K562 (cell line): ENCODE measurements around the gene MTF1. TPM values are rescaled to one million over a fixed set of nuclear protein-coding genes. Genes with fewer than 3 reads are reported as not detected.
A peak's percentile ranks its signal among the peaks of the same experiment; 100 is the strongest.

Experiments
- ATAC-seq: fragments of 200-7000 bp; cut with Tn5 transposase; 3 replicates; pipeline ENCODE4 v1.9.1; 2020; ENCODE audit warnings: moderate library complexity
- BruUV-seq: library from RNA; stranded (reverse); fragments of 400-500 nt; replicated peaks from 2 replicates; lab custom pipeline; 2021; lab: Mats Ljungman, UMichigan
- CTCF ChIA-PET: fragments of 300-600 bp; formaldehyde crosslinking; extraction: SDS; loops from one replicate; lab custom pipeline; 2021; ENCODE audit warnings: low intra/inter-chr PET ratio; lab: Yijun Ruan, JAX
- POLR2A ChIA-PET: fragments of 300-600, 350-650 bp; sonication (Branson Sonifier 250); formaldehyde crosslinking; extraction: SDS; loops from one replicate; lab custom pipeline; 2021; ENCODE audit warnings: antibody characterized with exemption, inconsistent platforms; lab: Yijun Ruan, JAX
- DNase-seq, 4 experiments: peaks; one replicate each; pipeline versions ENCODE4 v3.0.0 to v3.0.0-alpha.2; 2011 to 2018; ENCODE audit warnings: low spot score in 3 of 4, mixed read lengths in 3 of 4; ENCODE audit errors: extremely low read depth in 1 of 4
- FAIRE-seq: peaks from 2 replicates; lab custom pipeline; 2011; peaks lifted over from hg19 to GRCh38; lab: Jason Lieb, UNC
- H2AFZ ChIP-seq: 2 replicates; pipeline ENCODE4 v1.6.0; 2011; ENCODE audit warnings: low read depth, low read length, control low read depth, inconsistent platforms
- H3K27ac ChIP-seq: fragments of 200-600 bp; 3 replicates; pipeline ENCODE4 v1.8.0; 2011; ENCODE audit warnings: low read depth, mild to moderate bottlenecking, control low read depth, inconsistent platforms, low read length, moderate library complexity, mixed read lengths; ENCODE audit errors: extremely low read depth
- H3K27me3 ChIP-seq, 2 experiments: fragments of 300-600 bp in 1 of 2; 2 replicates in 1 of 2; 3 replicates in 1 of 2; pipeline versions ENCODE4 v1.6.0 to v1.8.0; 2011; ENCODE audit warnings: inconsistent platforms in 2 of 2, low read length in 2 of 2, mild to moderate bottlenecking in 1 of 2, mixed read lengths in 1 of 2, moderate library complexity in 1 of 2; ENCODE audit not compliant: control insufficient read depth in 2 of 2, insufficient read depth in 2 of 2
- H3K36me3 ChIP-seq: fragments of 300-600 bp; 3 replicates; pipeline ENCODE4 v1.8.0; 2011; ENCODE audit warnings: mild to moderate bottlenecking, low read length, inconsistent platforms; ENCODE audit not compliant: control insufficient read depth, insufficient read depth
- H3K4me1 ChIP-seq, 2 experiments: fragments of 200-600 bp in 1 of 2; replicated peaks in 1 of 2; 2 replicates in 1 of 2; 3 replicates in 1 of 2; pipeline versions ENCODE4 v1.5.1 to v1.8.0; 2011; ENCODE audit warnings: inconsistent platforms in 2 of 2, low read length in 2 of 2, mild to moderate bottlenecking in 1 of 2, mixed read lengths in 1 of 2, moderate library complexity in 1 of 2; ENCODE audit not compliant: control insufficient read depth in 2 of 2, insufficient read depth in 2 of 2
- H3K4me2 ChIP-seq: 2 replicates; pipeline ENCODE4 v1.6.1; 2011; ENCODE audit warnings: low read length, control low read depth, inconsistent platforms, mixed read lengths; ENCODE audit not compliant: insufficient read depth
- H3K4me3 ChIP-seq: fragments of 200-600 bp; sonication (generic), shearing (Covaris generic); 2 replicates; pipeline ENCODE4 v1.5.1; 2016; ENCODE audit warnings: control low read depth, inconsistent platforms
- H3K79me2 ChIP-seq: fragments of 200-600 bp; 3 replicates; pipeline ENCODE4 v1.8.0; 2011; ENCODE audit warnings: low read length, inconsistent platforms; ENCODE audit not compliant: control insufficient read depth, insufficient read depth
- H3K9ac ChIP-seq, 2 experiments: 2 replicates each; pipeline versions ENCODE4 v1.6.0 to v1.6.1; 2011; ENCODE audit warnings: low read depth in 2 of 2, low read length in 2 of 2, control low read depth in 1 of 2, inconsistent platforms in 1 of 2, mild to moderate bottlenecking in 1 of 2, mixed read lengths in 1 of 2; ENCODE audit not compliant: insufficient read depth in 1 of 2
- H3K9me1 ChIP-seq: one replicate; pipeline ENCODE4 v1.6.0; 2011; ENCODE audit warnings: inconsistent platforms, mild to moderate bottlenecking, low read length, moderate library complexity; ENCODE audit not compliant: control insufficient read depth, insufficient read depth
- H3K9me3 ChIP-seq: replicated peaks from 2 replicates; pipeline ENCODE4 v1.5.1; 2011; ENCODE audit warnings: low read depth, low read length, inconsistent platforms; ENCODE audit not compliant: control insufficient read depth, insufficient read depth
- H4K20me1 ChIP-seq: replicated peaks from 2 replicates; pipeline ENCODE4 v1.6.1; 2011; ENCODE audit warnings: low read length, inconsistent platforms, mixed read lengths; ENCODE audit not compliant: control insufficient read depth, insufficient read depth
- DACH1 ChIP-seq: fragments of 450-650 bp; IDR thresholded peaks from 2 replicates; pipeline ENCODE4 v1.6.1; 2018; ENCODE audit not compliant: partially characterized antibody
- HDAC1 ChIP-seq, 2 experiments: fragments of 450-650 bp; IDR thresholded peaks; 2 replicates each; pipeline ENCODE4 v1.6.1; 2016 to 2017; ENCODE audit warnings: inconsistent platforms in 1 of 2, mild to moderate bottlenecking in 1 of 2, moderate library complexity in 1 of 2
- NFE2 ChIP-seq: IDR thresholded peaks from 2 replicates; pipeline ENCODE4 v1.6.1; 2014; ENCODE audit warnings: antibody characterized with exemption, low read depth
- NRF1 ChIP-seq, 2 experiments: fragments of 450-650 bp; IDR thresholded peaks in 1 of 2; conservative IDR thresholded peaks in 1 of 2; 2 replicates each; pipeline ENCODE4 v1.6.1; 2014; ENCODE audit warnings: mild to moderate bottlenecking in 2 of 2
- PHF21A ChIP-seq: fragments of 450-650 bp; IDR thresholded peaks from 2 replicates; pipeline ENCODE4 v1.6.1; 2017; ENCODE audit warnings: low read depth, borderline replicate concordance
- PPARD ChIP-seq: fragments of 250-450 bp; sonication (Bioruptor Pico); IDR thresholded peaks from 2 replicates; pipeline ENCODE4 v1.8.0; 2022; ENCODE audit warnings: inconsistent platforms, mild to moderate bottlenecking, moderate library complexity
- ZBTB40 ChIP-seq, 2 experiments: fragments of 450-650 bp in 1 of 2; sonication (generic) in 1 of 2; formaldehyde crosslinking in 1 of 2; IDR thresholded peaks; 2 replicates each; pipeline versions ENCODE4 v1.7.1 to v1.9.0; 2016 to 2022; ENCODE audit warnings: inconsistent platforms in 1 of 2, mild to moderate bottlenecking in 1 of 2, missing genetic modification reagents in 1 of 2
- ZFP30 ChIP-seq: fragments of 250-450 bp; sonication (Bioruptor Pico); IDR thresholded peaks from 2 replicates; pipeline ENCODE4 v1.8.0; 2022; ENCODE audit warnings: moderate library complexity, mild to moderate bottlenecking, inconsistent platforms, borderline replicate concordance
- ZNF24 ChIP-seq: fragments of 450-650 bp; IDR thresholded peaks from 2 replicates; pipeline ENCODE4 v1.6.1; 2016
- ZNF551 ChIP-seq: fragments of 250-450 bp; sonication (Bioruptor Pico); IDR thresholded peaks from 2 replicates; pipeline ENCODE4 v1.5.0; 2021; ENCODE audit warnings: mild to moderate bottlenecking, moderate library complexity
- ZNF644 ChIP-seq: fragments of 200-800 bp; sonication (Bioruptor generic); IDR thresholded peaks from 2 replicates; pipeline ENCODE4 v1.6.1; 2016; ENCODE audit warnings: low read depth, missing genetic modification characterization, missing compliant biosample characterization
- in situ Hi-C: fragments of 300-500 bp; cut with MboI; formaldehyde crosslinking; loops from 4 replicates; pipeline ENCODE4 v1.15.0; 2018; ENCODE audit warnings: inconsistent platforms, mixed read lengths
- intact Hi-C: fragments of 100-400 bp; cut with micrococcal nuclease; formaldehyde crosslinking; loops from 2 replicates; pipeline ENCODE4 v1.14.2; 2022
- polyA plus RNA-seq, 8 experiments: library from polyadenylated mRNA; depleted of rRNA in 4 of 8; stranded (reverse) in 5 of 8; unstranded in 3 of 8; fragments of >200 nt; fragmentation: Nextera tagmentation in 2 of 8; fragmentation: Illumina TruSeq in 1 of 8; extraction: Ambion mirVana in 2 of 8; extraction: Trizol in 1 of 8; gene quantifications; 2 replicates each; pipeline versions ENCODE4 v1.2.1 to v1.2.3, GENCODE V29; 2011 to 2014; ENCODE audit warnings: inconsistent platforms in 1 of 8, missing spikeins in 1 of 8
- total RNA-seq, 7 experiments: library from RNA; depleted of rRNA in 6 of 7; stranded (reverse); fragments of >200 nt in 6 of 7; fragmentation: Illumina TruSeq in 2 of 7; extraction: Trizol in 2 of 7; gene quantifications; 2 replicates each; pipeline versions ENCODE4 v1.2.1 to v1.2.3, GENCODE V29; 2011 to 2021; ENCODE audit warnings: low replicate concordance in 1 of 7
- TF ChIP-seq, protein P1 (sequence below), 2 experiments: fragments of 250-450 bp in 1 of 2; fragments of 450-650 bp in 1 of 2; sonication (Bioruptor Pico) in 1 of 2; IDR thresholded peaks; 2 replicates each; pipeline versions ENCODE4 v1.6.1 to v1.8.0; 2016 to 2021; ENCODE audit warnings: mild to moderate bottlenecking in 2 of 2, moderate library complexity in 2 of 2, missing compliant biosample characterization in 1 of 2, missing genetic modification characterization in 1 of 2

MTF1 gene
- total and polyA plus RNA-seq, 9 of the 15 experiments (the other 6 are each of a cell fraction or from before 2014, with no cell fraction given): 1.1 to 12.2 (median 4.3) TPM

DNA sequence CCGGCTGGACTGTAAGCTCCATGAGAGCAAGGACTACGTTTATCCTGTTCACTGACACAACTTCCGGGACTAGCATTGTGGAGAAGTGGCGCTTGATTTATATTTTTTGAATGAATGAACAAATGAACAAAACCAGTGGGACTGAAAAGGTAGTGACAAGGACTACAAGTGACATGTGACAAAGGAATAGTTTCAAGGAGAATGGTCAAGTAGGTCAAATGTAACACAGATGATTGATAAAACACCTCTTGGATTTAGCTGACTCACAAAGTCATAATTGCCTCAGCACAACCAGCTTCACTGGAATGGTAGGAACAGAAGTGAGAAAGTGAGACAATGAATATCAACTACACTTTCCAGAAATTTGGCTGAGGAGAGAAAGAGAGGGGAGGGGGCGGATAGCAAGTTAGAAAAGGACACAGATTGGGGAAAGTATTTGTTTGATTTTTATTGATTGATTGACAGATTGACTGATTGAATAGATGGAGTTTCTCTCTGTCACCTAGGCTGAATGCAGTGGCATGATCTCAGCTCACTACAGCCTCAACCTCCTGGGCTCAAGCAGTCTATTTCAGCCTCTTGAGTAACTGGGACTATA is 14.2 kb downstream of the MTF1 start (continued):
- TF ChIP-seq HDAC1 (IDR thresholded peaks at IDR 0.05): 0 out of 4 replicates have a peak, but pooled peaks of 1 of the 2 experiments have one; percentile 26
- TF ChIP-seq PHF21A: no peak

- no TSS peak for BruUV-seq
- no peaks in the 10 kb centered on the region for H3K27me3 ChIP-seq
- ATAC-seq (no peak), DNase-seq (no peak), FAIRE-seq (no peak)
- H3K4me3 ChIP-seq: no peak overlapping the region
- H2AFZ ChIP-seq: no peak overlapping the region
- intact Hi-C loops: no loop called here
- H4K20me1 ChIP-seq: no peaks in the 10 kb centered on the region
- H3K27ac ChIP-seq: no peak overlapping the region
- peaks cover 35% of the 10 kb centered on the region for H3K79me2 ChIP-seq
- no peak overlapping the region for H3K4me2 ChIP-seq
- in situ Hi-C loops: no loop called here
- H3K4me1 ChIP-seq: peaks cover 0 to 20% of the 10 kb centered on the region in 2 experiments; a peak in 2 of 5 replicates
- CTCF ChIA-PET: no interaction called here
- no peaks in the 10 kb centered on the region for H3K9me3 ChIP-seq
- peaks cover 45% of the 10 kb centered on the region for H3K36me3 ChIP-seq
- no peak overlapping the region for H3K9ac ChIP-seq
- H3K9me1 ChIP-seq: no peaks in the 10 kb centered on the region
- POLR2A ChIA-PET: interaction anchor here (0.8 kb wide), 1 partner anchor 182 kb away, joined by 3 read pairs; no protein-coding TSS in a partner anchor
- no peak for TF ChIP-seq DACH1
- no peak for TF ChIP-seq PPARD (CRISPR knock-in tag)
- TF ChIP-seq ZNF551 (CRISPR knock-in tag): no peak
- no peak for TF ChIP-seq NFE2
- TF ChIP-seq ZNF24: no peak
- TF ChIP-seq ZBTB40 (IDR thresholded peaks at IDR 0.05): no peak
- no peak for TF ChIP-seq ZBTB40 (CRISPR knock-in tag; IDR thresholded peaks at IDR 0.05)
- TF ChIP-seq NRF1 (conservative IDR thresholded peaks at IDR 0.05 in 1 of 2, IDR thresholded peaks at IDR 0.05 in 1 of 2): no peak
- no peak for TF ChIP-seq ZFP30
- no peak for TF ChIP-seq ZNF644 (tag)
- TF ChIP-seq, protein P1, sequence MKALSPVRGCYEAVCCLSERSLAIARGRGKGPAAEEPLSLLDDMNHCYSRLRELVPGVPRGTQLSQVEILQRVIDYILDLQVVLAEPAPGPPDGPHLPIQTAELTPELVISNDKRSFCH (CRISPR knock-in tag; IDR thresholded peaks at IDR 0.05): no peak
- TF ChIP-seq, protein P1 (tag; IDR thresholded peaks at IDR 0.05): no peak
These were observed 14.9 kb downstream of the MTF1 start for GRCh38 chr1:37844536-37844935.
